GM12878 (cell line): ENCODE data around the gene SLC27A5. TPM values are rescaled to one million over a fixed set of nuclear protein-coding genes. Genes with fewer than 3 reads are reported as not detected.

ENCODE experiments used
- ATAC-seq: fragments of 200-7000 bp; cut with Tn5 transposase; 3 replicates; pipeline ENCODE4 v1.9.1; 2020; ENCODE audit warnings: mild to moderate bottlenecking, moderate library complexity
- BruUV-seq: library from RNA; stranded (reverse); fragments of 400-500 nt; replicated peaks from 2 replicates; lab custom pipeline; 2021; lab: Mats Ljungman, UMichigan
- CTCF ChIA-PET: fragments of 300-600 bp; sonication (Branson Sonifier 250); formaldehyde crosslinking; extraction: SDS; loops from one replicate; lab custom pipeline; 2021; ENCODE audit warnings: inconsistent platforms; lab: Yijun Ruan, JAX
- POLR2A ChIA-PET: fragments of 350-600 bp; formaldehyde crosslinking; extraction: SDS; loops from one replicate; lab custom pipeline; 2021; ENCODE audit warnings: inconsistent platforms; lab: Charles Lee
- RAD21 ChIA-PET: fragments of 300-600 bp; sonication (Branson Sonifier 250); formaldehyde crosslinking; loops from one replicate; lab custom pipeline; 2023; ENCODE audit warnings: antibody characterized with exemption; ENCODE audit not compliant: unreplicated experiment; lab: Charles Lee
- SMC1A ChIA-PET: fragments of 300-600 bp; sonication (Branson Sonifier 250); formaldehyde crosslinking; loops from one replicate; lab custom pipeline; 2023; ENCODE audit not compliant: unreplicated experiment, uncharacterized antibody; lab: Charles Lee
- DNase-seq: peaks from one replicate; pipeline ENCODE4 v3.0.0-alpha.2; 2011; ENCODE audit warnings: low read depth, low spot score
- FAIRE-seq: peaks from 3 replicates; lab custom pipeline; 2011; peaks lifted over from hg19 to GRCh38; lab: Jason Lieb, UNC
- H2AFZ ChIP-seq: 2 replicates; pipeline ENCODE4 v1.6.0; 2011; ENCODE audit warnings: low read depth, low read length, control low read depth; ENCODE audit not compliant: control insufficient read depth
- H3K27ac ChIP-seq: 2 replicates; pipeline ENCODE4 v1.5.1; 2011; ENCODE audit warnings: control low read depth; ENCODE audit not compliant: control insufficient read depth, insufficient read depth
- H3K27me3 ChIP-seq, 2 experiments: replicated peaks in 1 of 2; 2 replicates each; pipeline versions ENCODE4 v1.6.0 to v1.6.1; 2011; ENCODE audit warnings: low read length in 1 of 2; ENCODE audit not compliant: control insufficient read depth in 2 of 2, insufficient read depth in 2 of 2
- H3K36me3 ChIP-seq, 2 experiments: 2 replicates each; pipeline ENCODE4 v1.5.1; 2011; ENCODE audit warnings: low read length in 1 of 2; ENCODE audit not compliant: control insufficient read depth in 2 of 2, insufficient read depth in 2 of 2
- H3K4me1 ChIP-seq: 2 replicates; pipeline ENCODE4 v1.6.1; 2011; ENCODE audit warnings: mild to moderate bottlenecking, low read length, moderate library complexity, mixed read lengths; ENCODE audit not compliant: control insufficient read depth, insufficient read depth
- H3K4me2 ChIP-seq: 2 replicates; pipeline ENCODE4 v1.6.0; 2011; ENCODE audit warnings: control low read depth; ENCODE audit not compliant: control insufficient read depth, insufficient read depth
- H3K4me3 ChIP-seq: fragments of 200-600 bp; sonication (generic); 2 replicates; pipeline ENCODE4 v1.5.1; 2016
- H3K79me2 ChIP-seq: 2 replicates; pipeline ENCODE4 v1.6.0; 2011; ENCODE audit warnings: low read length; ENCODE audit not compliant: control insufficient read depth, insufficient read depth
- H3K9ac ChIP-seq: 2 replicates; pipeline ENCODE4 v1.8.0; 2011; ENCODE audit warnings: low read length, control low read depth, mixed read lengths; ENCODE audit not compliant: control insufficient read depth, insufficient read depth
- H3K9me3 ChIP-seq: replicated peaks from 3 replicates; pipeline ENCODE4 v1.5.1; 2011; ENCODE audit warnings: mild to moderate bottlenecking, low read length; ENCODE audit not compliant: control insufficient read depth, insufficient read depth
- H4K20me1 ChIP-seq: 2 replicates; pipeline ENCODE4 v1.6.0; 2011; ENCODE audit not compliant: control insufficient read depth, insufficient read depth
- ATF3 ChIP-seq: IDR thresholded peaks from 2 replicates; pipeline ENCODE4 v1.6.1; 2011; ENCODE audit warnings: low read depth, mild to moderate bottlenecking, low read length, moderate library complexity, borderline replicate concordance; ENCODE audit errors: extremely low read depth
- EED ChIP-seq: sonication (generic); IDR thresholded peaks from 2 replicates; pipeline ENCODE4 v1.6.1; 2016; ENCODE audit warnings: antibody characterized with exemption, low read depth
- EGR1 ChIP-seq, 2 experiments: IDR thresholded peaks; 1 replicate in 1 of 2; 2 replicates in 1 of 2; pipeline ENCODE4 v1.6.1; 2011 to 2012; ENCODE audit warnings: low read depth in 2 of 2, low read length in 2 of 2, borderline replicate concordance in 1 of 2, mild to moderate bottlenecking in 1 of 2, moderate library complexity in 1 of 2
- FOXM1 ChIP-seq: IDR thresholded peaks from 2 replicates; pipeline ENCODE4 v1.6.1; 2012; ENCODE audit warnings: low read depth, mild to moderate bottlenecking, inconsistent platforms, low read length, moderate library complexity
- IKZF2 ChIP-seq, 2 experiments: fragments of 450-650 bp; IDR thresholded peaks; 2 replicates each; pipeline ENCODE4 v1.6.1; 2017; ENCODE audit warnings: mild to moderate bottlenecking in 2 of 2, moderate library complexity in 2 of 2
- MLLT1 ChIP-seq: fragments of 450-650 bp; IDR thresholded peaks from 2 replicates; pipeline ENCODE4 v1.6.1; 2016; ENCODE audit warnings: mild to moderate bottlenecking
- NFXL1 ChIP-seq: fragments of 450-650 bp; IDR thresholded peaks from 2 replicates; pipeline ENCODE4 v1.6.1; 2017; ENCODE audit warnings: antibody characterized with exemption, mild to moderate bottlenecking, borderline replicate concordance
- PRDM15 ChIP-seq: fragments of 450-650 bp; formaldehyde crosslinking; IDR thresholded peaks from 2 replicates; pipeline ENCODE4 v1.4.0; 2020; ENCODE audit warnings: mild to moderate bottlenecking, moderate library complexity
- SKIL ChIP-seq: fragments of 450-650 bp; IDR thresholded peaks from 2 replicates; pipeline ENCODE4 v1.6.1; 2017; ENCODE audit warnings: mild to moderate bottlenecking, low read depth, inconsistent platforms; ENCODE audit not compliant: poor library complexity, severe bottlenecking
- SPI1 ChIP-seq: IDR thresholded peaks from 2 replicates; pipeline ENCODE4 v1.6.1; 2011; ENCODE audit warnings: low read depth, mild to moderate bottlenecking, low read length, moderate library complexity, borderline replicate concordance; ENCODE audit not compliant: insufficient read depth
- ZBTB11 ChIP-seq: fragments of 450-650 bp; formaldehyde crosslinking; IDR thresholded peaks from 2 replicates; pipeline ENCODE4 v1.5.0; 2022; ENCODE audit warnings: mild to moderate bottlenecking, missing genetic modification characterization
- WGBS: methylation state at CpG from one replicate; pipeline ENCODE4 v1.1.6; 2016; ENCODE audit warnings: low lambda C conversion rate; ENCODE audit not compliant: insufficient replicate concordance, insufficient coverage; ENCODE audit errors: missing lambda C conversion rate; 5-methylcytosine and 5-hydroxymethylcytosine counted together
- in situ Hi-C: fragments of 300-500 bp; cut with MboI; formaldehyde crosslinking; loops from 9 replicates; pipeline ENCODE4 v1.14.3; 2018; ENCODE audit warnings: mixed read lengths
- intact Hi-C: fragments of 100-400 bp; cut with micrococcal nuclease; formaldehyde crosslinking; loops from one replicate; pipeline ENCODE4 v1.14.2; 2022; ENCODE audit not compliant: unreplicated experiment
- polyA plus RNA-seq, 11 experiments: library from polyadenylated mRNA; depleted of rRNA in 4 of 11; unstranded in 6 of 11; stranded (reverse) in 5 of 11; fragments of >200 nt; fragmentation: Nextera tagmentation in 4 of 11; fragmentation: Illumina TruSeq in 1 of 11; extraction: Ambion mirVana in 4 of 11; extraction: Trizol in 1 of 11; gene quantifications; 1 replicate in 1 of 11; 2 replicates in 10 of 11; pipeline versions ENCODE4 v1.2.1 to v1.2.3, GENCODE V29; 2011 to 2016; ENCODE audit warnings: inconsistent platforms in 2 of 11, missing spikeins in 2 of 11, low read depth in 1 of 11
- total RNA-seq, 4 experiments: library from RNA; depleted of rRNA in 3 of 4; stranded (reverse); fragments of >200 nt in 3 of 4; fragmentation: Illumina TruSeq in 1 of 4; extraction: Trizol in 1 of 4; gene quantifications; 2 replicates each; pipeline versions ENCODE4 v1.2.1 to v1.2.3, GENCODE V29; 2013 to 2021

The SLC27A5 gene
- total and polyA plus RNA-seq, 10 of the 15 experiments (the other 5 are each of a cell fraction or from before 2014, with no cell fraction given) = 21.2 to 127 (median 31.8) TPM

- Histone ChIP-seq H3K4me3 (no peak overlapping the region), H3K4me1 (peaks cover 23% of the 10 kb centered on the region), H3K27ac (no peak overlapping the region), H3K79me2 (peaks cover 39% of the 10 kb centered on the region), H3K27me3 (no peaks in the 10 kb centered on the region), H3K9ac (no peak overlapping the region), H3K4me2 (no peak overlapping the region), H2AFZ (no peak overlapping the region), H3K9me3 (no peaks in the 10 kb centered on the region), H4K20me1 (no peaks in the 10 kb centered on the region), H3K36me3 (peaks cover 0 to 8% of the 10 kb centered on the region in 2 experiments; a peak in 3 of 4 replicates)
- RAD21 ChIA-PET = no interaction called here
- DNase-seq (no peak), ATAC-seq (no peak), FAIRE-seq (no peak)
- in situ Hi-C loops (no loop called here), intact Hi-C loops (loop anchor here (5.0 kb wide), 1 partner anchor 189 kb away; the partner anchor contains the start of gene ZSCAN22)
- POLR2A ChIA-PET = no interaction called here
- SMC1A ChIA-PET = interaction anchor here (1.0 kb wide), 1 partner anchor 21 kb away, joined by 3 read pairs; no protein-coding TSS in a partner anchor
- no TSS peak for BruUV-seq
- WGBS = 93% methylated on average over 19 of the region's 25 CpGs
- CTCF ChIA-PET = no interaction called here
- TF ChIP-seq SKIL (no peak), EED (no peak), IKZF2 (IDR thresholded peaks at IDR 0.05) (no peak), EGR1 (IDR thresholded peaks at IDR 0.05; ENCODE audit: borderline replicate concordance in 1 of 2, low read depth in 2 of 2, low read length in 2 of 2) (no peak), NFXL1 (no peak), MLLT1 (no peak), PRDM15 (CRISPR knock-in tag) (no peak), ZBTB11 (CRISPR knock-in tag) (no peak), ATF3 (no peak), SPI1 (no peak), FOXM1 (no peak)
These were observed 4.5 kb upstream of the SLC27A5 start for GRCh38 chr19:58516246-58516836.
